GM18951 (cell line): ENCODE measurements around the gene CUEDC1.

ENCODE experiments used
- POLR2A ChIP-seq: IDR thresholded peaks from 4 replicates; pipeline ENCODE4 v1.6.1; 2011; ENCODE audit warnings: mild to moderate bottlenecking; ENCODE audit not compliant: insufficient read length, insufficient read depth; ENCODE audit errors: extremely low read depth
- in situ Hi-C: fragments of 300-500 bp; cut with MboI; formaldehyde crosslinking; loops from one replicate; pipeline ENCODE4 v1.12.0; 2022; ENCODE audit warnings: low sequenced_read_pairs, mixed read lengths, inconsistent platforms; ENCODE audit not compliant: unreplicated experiment

Gene CUEDC1

GRCh38 chr17:57948169-57948554 is 7.0 kb downstream of the CUEDC1 start:
- no peak for TF ChIP-seq POLR2A
- in situ Hi-C loops: loop anchor here (5.0 kb wide), 1 partner anchor 41 kb away; no protein-coding TSS in a partner anchor

GRCh38 chr17:57947369-57947768 is 7.8 kb downstream of the CUEDC1 start:
- in situ Hi-C loops: loop anchor here (5.0 kb wide), 1 partner anchor 40 kb away; no protein-coding TSS in a partner anchor
- no peak for TF ChIP-seq POLR2A

DNA sequence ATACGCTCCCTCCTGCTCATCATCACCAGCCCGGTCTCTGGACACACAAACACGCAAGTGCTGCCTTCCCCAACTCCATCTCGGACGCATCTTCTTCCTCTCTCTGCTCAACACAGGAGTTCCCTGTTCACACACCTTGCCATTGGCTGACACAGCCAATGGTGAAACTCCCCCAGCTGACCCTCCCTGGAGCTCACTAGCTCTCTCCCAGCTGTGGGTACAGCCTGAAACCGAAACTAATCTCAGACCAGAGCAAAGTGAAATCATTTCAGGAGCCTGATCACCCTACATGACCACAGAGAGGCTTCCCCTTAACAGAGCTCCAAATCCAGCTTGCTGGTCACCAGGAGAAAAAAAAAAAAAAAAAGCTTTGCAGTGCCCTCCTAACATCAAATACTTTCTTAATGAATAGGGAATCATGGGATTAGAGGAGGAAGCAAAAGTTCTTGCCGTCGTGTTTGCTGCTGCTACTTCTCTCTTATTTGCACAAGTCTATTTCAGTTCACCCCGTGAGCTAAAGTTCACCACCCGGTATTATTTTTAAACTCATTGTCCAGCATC is 8.3 kb downstream of the CUEDC1 start:
- no peak for TF ChIP-seq POLR2A
- in situ Hi-C loops: loop anchor here (5.0 kb wide), 1 partner anchor 40 kb away; no protein-coding TSS in a partner anchor

- in situ Hi-C loops: loop anchor here (5.0 kb wide), 1 partner anchor 39 kb away; no protein-coding TSS in a partner anchor
- TF ChIP-seq POLR2A: no peak
Observed at GRCh38 chr17:57945996-57946797, 9.0 kb downstream of the CUEDC1 start.

- no peak for TF ChIP-seq POLR2A
- in situ Hi-C loops: loop anchor here (5.0 kb wide), 1 partner anchor 38 kb away; no protein-coding TSS in a partner anchor
Observed at GRCh38 chr17:57944908-57945307, 10.3 kb downstream of the CUEDC1 start.

- in situ Hi-C loops: no loop called here
- no peak for TF ChIP-seq POLR2A
Observed at GRCh38 chr17:57943645-57944044, 11.6 kb downstream of the CUEDC1 start.

GRCh38 chr17:57943140-57943539 is 12.1 kb downstream of the CUEDC1 start:
- in situ Hi-C loops: no loop called here
- no peak for TF ChIP-seq POLR2A

DNA sequence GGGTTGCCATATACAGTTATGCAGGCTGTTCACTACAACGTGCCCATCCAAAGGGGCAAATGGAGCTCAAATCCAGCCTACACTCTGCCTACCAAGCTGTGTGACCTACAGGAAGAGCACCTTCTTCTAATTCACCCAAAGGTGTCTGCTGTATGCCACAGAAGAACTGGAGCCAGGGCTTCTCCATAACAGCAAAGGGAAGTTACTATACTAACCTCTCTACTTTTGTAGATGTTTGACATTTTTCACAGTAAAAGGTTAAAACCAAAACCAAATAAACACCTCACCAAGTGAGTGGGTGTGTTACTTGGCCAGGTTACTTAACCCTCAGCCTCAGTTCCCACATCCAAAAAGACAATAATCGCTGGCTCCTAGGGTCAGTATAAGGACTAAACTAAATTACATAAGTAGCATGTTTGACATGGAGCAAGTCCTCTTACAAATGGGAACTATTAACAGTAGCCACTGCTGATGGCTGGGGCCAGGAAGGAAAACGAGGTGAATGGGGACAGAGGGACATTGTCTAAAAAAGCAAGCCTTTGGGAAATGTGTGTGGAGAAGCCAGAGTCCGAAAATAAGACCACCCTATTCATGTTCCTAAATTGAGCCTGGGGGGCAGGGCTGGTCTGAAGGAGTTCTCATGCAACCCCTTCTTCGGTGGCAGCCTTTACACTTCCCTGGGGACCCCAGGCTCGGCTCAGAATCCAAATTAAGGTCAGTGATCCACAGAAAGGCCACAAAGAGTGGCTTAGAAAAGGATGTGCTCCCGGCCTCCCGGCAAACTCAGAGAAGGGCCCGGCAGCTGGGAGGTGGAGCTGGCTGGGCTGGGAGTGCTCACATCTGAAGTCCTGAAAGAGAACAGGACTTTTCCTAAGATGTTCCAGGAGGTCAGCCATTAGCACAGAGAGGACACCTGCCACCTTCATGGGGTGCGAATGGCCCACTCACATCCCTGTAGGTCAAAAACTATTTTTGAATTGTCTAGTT is 13.5 kb downstream of the CUEDC1 start:
- no peak for TF ChIP-seq POLR2A
- in situ Hi-C loops: no loop called here

DNA sequence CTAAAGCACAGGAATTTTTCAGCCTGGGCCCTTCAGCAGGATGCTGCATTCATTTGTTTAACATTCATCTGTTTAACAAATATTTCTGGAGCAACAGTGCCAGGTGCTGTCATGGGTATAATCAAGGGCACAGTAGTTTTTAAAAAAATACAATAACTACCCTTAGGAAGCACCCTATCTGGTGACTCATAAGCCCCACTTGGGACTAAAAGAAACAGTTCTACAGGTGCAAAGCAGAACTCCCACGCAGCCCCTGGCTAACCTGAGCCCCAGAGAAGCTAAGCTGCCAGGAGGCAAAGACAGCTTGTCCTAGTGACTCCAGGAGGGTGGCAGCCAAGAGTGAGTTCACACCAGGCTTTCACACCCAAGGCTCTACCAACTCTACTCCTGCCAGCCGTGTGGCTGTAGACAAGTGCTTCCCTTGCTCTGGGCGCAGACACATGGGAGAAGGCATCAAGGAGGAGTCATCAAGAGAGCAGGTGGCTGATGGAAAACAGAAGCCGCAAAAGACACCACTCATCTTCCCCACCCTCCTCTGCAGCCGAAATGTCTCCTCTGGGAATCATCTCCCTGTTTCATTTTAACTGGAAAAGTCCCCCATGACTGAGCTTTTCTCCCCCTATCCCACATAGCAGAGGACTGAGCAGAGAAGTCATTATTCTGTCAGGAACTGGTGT is 14.4 kb downstream of the CUEDC1 start:
- no peak for TF ChIP-seq POLR2A
- in situ Hi-C loops: no loop called here

- no peak for TF ChIP-seq POLR2A
- in situ Hi-C loops: no loop called here
Observed at GRCh38 chr17:57940231-57940630, 15.0 kb downstream of the CUEDC1 start.

DNA sequence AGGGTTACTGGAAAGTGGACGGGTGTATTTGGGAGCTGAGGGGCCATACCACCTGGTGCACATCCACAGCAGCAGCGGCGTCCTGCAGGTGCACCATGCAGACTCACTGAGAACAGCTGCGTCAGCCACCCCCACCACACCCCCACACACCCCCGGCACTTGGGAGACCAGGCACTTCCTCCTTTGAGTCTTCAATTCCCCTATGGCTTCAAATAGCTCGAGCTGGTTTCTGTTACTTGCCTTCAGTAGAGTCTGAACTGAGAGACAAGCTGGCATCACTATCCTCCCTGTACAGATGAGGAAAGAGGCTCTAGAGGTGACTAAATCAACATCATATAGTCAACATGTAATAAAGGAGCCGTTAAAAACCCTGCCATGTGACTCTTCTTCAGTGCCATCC is 15.4 kb downstream of the CUEDC1 start:
- in situ Hi-C loops: no loop called here
- no peak for TF ChIP-seq POLR2A

GRCh38 chr17:57938061-57938502 is 17.1 kb downstream of the CUEDC1 start:
- no peak for TF ChIP-seq POLR2A
- in situ Hi-C loops: no loop called here
